ENCODE measurements around the gene KIAA1755. TPM values are rescaled to one million over a fixed set of nuclear protein-coding genes. Genes with fewer than 3 reads are reported as not detected.

KIAA1755 gene
- total RNA-seq, 4 donors from 2014 or later = 0.12 to 3.4 (median 0.39) TPM

GRCh38 chr20:38196076-38196475 is 64.5 kb downstream of the KIAA1755 start:
- TF ChIP-seq CTCF (IDR thresholded peaks at IDR 0.05) = no peak
- TF ChIP-seq POLR2A (IDR thresholded peaks at IDR 0.05) = no peak
- 83 to 84% methylated on average over 2 to 4 of the region's 4 CpGs for WGBS, 2 donors
- Histone ChIP-seq H3K27me3 (peaks cover 0 to 6% (median 0%) of the 10 kb centered on the region in 4 donors), H3K9me3 (no peaks in the 10 kb centered on the region), H3K4me1 (peaks cover 7 to 18% (median 16%) of the 10 kb centered on the region in 3 donors), H3K27ac (peak overlapping the region in 3 of 4 donors; percentile 30 to 70 (median 48)), H3K4me3 (no peak overlapping the region), H3K36me3 (no peaks in the 10 kb centered on the region)
- intact Hi-C loops (cut with DNase I) = no loop called here
- no peak for DNase-seq

GRCh38 chr20:38195521-38195920 is 65.0 kb downstream of the KIAA1755 start:
- Histone ChIP-seq H3K9me3 (no peaks in the 10 kb centered on the region), H3K27ac (peak overlapping the region in 1 of 4 donors; percentile 70), H3K4me1 (peaks cover 7 to 18% (median 16%) of the 10 kb centered on the region in 3 donors), H3K27me3 (peaks cover 0 to 6% (median 0%) of the 10 kb centered on the region in 4 donors), H3K4me3 (no peak overlapping the region), H3K36me3 (no peaks in the 10 kb centered on the region)
- TF ChIP-seq POLR2A (IDR thresholded peaks at IDR 0.05) = no peak
- TF ChIP-seq CTCF (IDR thresholded peaks at IDR 0.05) = no peak
- intact Hi-C loops (cut with DNase I) = no loop called here
- WGBS, 2 donors = 47 to 62% methylated on average over 7 of the region's 7 CpGs
- DNase-seq = no peak

GRCh38 chr20:38194971-38195504 is 65.5 kb downstream of the KIAA1755 start:
- Histone ChIP-seq H3K27me3 (peaks cover 0 to 6% (median 0%) of the 10 kb centered on the region in 4 donors), H3K4me3 (no peak overlapping the region), H3K36me3 (no peaks in the 10 kb centered on the region), H3K9me3 (no peaks in the 10 kb centered on the region), H3K4me1 (peaks cover 7 to 18% (median 16%) of the 10 kb centered on the region in 3 donors), H3K27ac (peak overlapping the region in 1 of 4 donors; percentile 6)
- WGBS, 2 donors = 66 to 67% methylated on average over 3 to 5 of the region's 5 CpGs
- DNase-seq = no peak
- TF ChIP-seq POLR2A (IDR thresholded peaks at IDR 0.05) = no peak
- no peak for TF ChIP-seq CTCF (IDR thresholded peaks at IDR 0.05)
- intact Hi-C loops (cut with DNase I) = no loop called here

DNA sequence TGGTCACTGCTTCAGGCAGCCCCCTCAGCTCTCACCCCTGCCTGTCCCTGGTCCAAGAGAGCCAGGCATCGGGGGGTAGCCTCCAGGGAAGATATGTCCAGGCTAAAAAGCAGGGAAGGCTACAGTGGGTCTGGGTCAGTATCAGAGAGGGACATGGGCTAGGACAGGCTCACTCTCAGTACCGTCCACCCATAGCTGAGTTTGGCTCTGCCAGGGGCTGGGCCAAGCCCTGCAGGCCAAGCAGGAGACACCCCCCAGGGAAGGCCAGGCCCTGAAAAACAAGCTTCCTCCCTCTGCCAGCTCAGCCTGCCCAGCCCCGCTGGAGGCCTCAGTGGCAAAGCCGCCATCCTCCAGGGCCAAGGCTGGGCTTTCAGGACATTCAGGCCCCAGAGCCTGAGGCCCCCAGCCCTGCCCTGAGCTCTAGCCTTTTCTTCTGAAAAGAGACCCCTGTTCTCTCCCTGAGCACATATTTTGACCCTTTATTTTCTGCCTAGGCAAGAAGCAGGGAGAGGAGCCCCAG is 66.9 kb downstream of the KIAA1755 start:
- WGBS, 2 donors = 100% methylated on average over 1 of the region's 4 CpGs; no CpG with 5 or more reads in 1 of the 2 donors
- H3K27ac ChIP-seq = no peak overlapping the region
- intact Hi-C loops (cut with DNase I) = no loop called here
- no peak overlapping the region for H3K4me3 ChIP-seq
- DNase-seq = no peak
- TF ChIP-seq POLR2A (IDR thresholded peaks at IDR 0.05) = no peak
- TF ChIP-seq CTCF (IDR thresholded peaks at IDR 0.05) = no peak
- H3K36me3 ChIP-seq = no peaks in the 10 kb centered on the region
- H3K27me3 ChIP-seq = peaks cover 0 to 10% (median 0%) of the 10 kb centered on the region in 4 donors
- H3K4me1 ChIP-seq = peaks cover 7 to 18% (median 14%) of the 10 kb centered on the region in 3 donors
- no peaks in the 10 kb centered on the region for H3K9me3 ChIP-seq

GRCh38 chr20:38192323-38192885 is 68.1 kb downstream of the KIAA1755 start:
- TF ChIP-seq POLR2A (IDR thresholded peaks at IDR 0.05) (no peak), CTCF (IDR thresholded peaks at IDR 0.05) (no peak)
- 87 to 91% methylated on average over 7 of the region's 9 CpGs for WGBS, 2 donors
- intact Hi-C loops (cut with DNase I) = no loop called here
- no peak overlapping the region for H3K27ac ChIP-seq
- peaks cover 0 to 10% (median 0%) of the 10 kb centered on the region in 4 donors for H3K27me3 ChIP-seq
- no peaks in the 10 kb centered on the region for H3K36me3 ChIP-seq
- H3K4me3 ChIP-seq = no peak overlapping the region
- peaks cover 7 to 20% (median 8%) of the 10 kb centered on the region in 3 donors for H3K4me1 ChIP-seq
- no peaks in the 10 kb centered on the region for H3K9me3 ChIP-seq
- DNase-seq = no peak
